Myocyte (in vitro differentiated cells): ENCODE results near the gene SMIM13. TPM values are rescaled to one million over a fixed set of nuclear protein-coding genes. Genes with fewer than 3 reads are reported as not detected.

Experiments used
- DNase-seq: peaks from one replicate; pipeline ENCODE4 v3.0.0-alpha.2; 2012; ENCODE audit warnings: low read depth
- polyA plus RNA-seq: library from polyadenylated mRNA; unstranded; fragments of >200 nt; gene quantifications from one replicate; pipeline ENCODE4 v1.2.1, GENCODE V29; 2012; ENCODE audit warnings: missing spikeins
- total RNA-seq: library from RNA; depleted of rRNA; stranded (reverse); fragments of >200 nt; gene quantifications from 2 replicates; pipeline ENCODE4 v1.2.3, GENCODE V29; 2014

SMIM13 gene
- 20.0 TPM in 2 replicates for total RNA-seq
- polyA plus RNA-seq, result 7.8 TPM

DNA sequence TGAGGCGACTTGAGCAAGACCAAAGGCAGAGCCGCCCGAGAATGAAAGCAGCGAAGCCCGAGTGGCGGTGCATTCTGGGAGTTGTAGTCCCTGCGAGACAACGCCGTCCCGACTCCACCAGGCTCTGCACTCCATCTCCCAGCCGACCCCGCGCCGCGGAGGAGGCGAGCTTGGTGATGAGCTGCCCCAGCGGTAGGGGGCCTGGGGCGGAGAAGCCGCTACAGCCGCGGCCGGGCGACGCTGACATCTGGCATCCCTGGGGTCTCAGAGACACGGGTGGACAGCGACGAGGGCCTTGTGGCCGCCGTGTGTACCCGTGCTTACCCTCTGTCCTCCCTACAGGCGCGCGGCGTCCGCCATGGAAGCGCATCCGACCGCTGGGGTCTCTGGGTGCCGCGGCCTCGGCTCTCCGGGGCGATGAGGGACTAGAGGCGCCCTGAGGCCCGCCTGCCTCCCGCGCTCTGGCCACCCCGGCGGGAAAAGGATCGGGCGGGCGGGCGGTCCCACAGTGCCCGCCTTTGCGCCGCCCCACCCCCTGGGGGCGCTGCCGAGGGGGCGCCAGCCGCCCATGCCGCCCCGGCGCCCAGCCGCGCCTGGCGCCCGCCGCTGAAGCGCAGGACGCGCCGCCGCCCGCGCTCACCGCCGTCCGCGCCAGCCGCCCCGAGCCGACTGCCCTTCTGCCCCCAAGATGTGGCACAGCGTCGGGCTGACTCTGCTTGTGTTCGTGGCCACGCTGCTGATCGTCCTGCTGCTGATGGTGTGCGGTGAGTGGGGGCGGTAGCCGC is at the start of gene SMIM13:
SMIM13 (plus strand) TSS at position 209 of the 785 bp plus-strand sequence; CDS start at position 689, 480 bp downstream.
- peak; percentile 99 for DNase-seq

DNA sequence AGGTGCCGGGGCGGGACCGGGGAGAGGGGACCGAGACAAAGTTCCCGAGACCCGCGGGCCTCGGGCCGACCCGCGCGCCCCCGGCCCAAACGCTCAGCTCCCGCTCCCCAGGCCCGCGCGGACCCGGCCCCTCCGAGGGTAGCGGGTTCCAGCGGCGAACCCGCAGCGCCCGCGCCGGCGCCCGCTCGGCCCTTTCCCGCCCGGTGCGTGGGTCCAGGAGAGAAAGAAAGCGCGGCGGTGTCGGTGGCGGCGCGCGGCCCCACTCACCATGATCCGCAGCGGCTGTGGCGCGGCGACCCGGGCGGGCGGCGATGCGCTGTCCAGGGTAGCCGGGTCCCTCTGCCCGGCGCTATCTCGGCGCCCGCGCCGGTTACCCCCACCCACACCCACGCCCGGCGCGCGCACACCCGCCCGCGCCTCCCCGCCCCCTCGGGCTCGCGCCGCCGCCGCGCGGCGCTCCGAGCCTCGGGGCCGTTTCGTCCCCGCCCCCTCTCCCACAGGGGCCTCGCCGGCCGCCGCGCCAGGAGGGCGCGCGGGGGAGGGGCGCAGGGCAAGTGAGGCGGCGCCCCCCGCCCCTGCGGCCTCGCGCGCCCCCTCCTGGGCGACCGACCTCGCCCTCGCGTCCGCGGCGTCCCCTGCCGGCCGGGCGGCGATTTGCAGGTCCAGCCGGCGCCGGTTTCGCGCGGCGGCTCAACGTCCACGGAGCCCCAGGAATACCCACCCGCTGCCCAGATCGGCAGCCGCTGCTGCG is 49.5 kb upstream of the SMIM13 start, which contains the start of gene ELOVL2:
ELOVL2 (minus strand) TSS at position 345 of the 751 bp plus-strand sequence; CDS start at position 270, 75 bp downstream.
- DNase-seq, result peak; percentile 46

DNA sequence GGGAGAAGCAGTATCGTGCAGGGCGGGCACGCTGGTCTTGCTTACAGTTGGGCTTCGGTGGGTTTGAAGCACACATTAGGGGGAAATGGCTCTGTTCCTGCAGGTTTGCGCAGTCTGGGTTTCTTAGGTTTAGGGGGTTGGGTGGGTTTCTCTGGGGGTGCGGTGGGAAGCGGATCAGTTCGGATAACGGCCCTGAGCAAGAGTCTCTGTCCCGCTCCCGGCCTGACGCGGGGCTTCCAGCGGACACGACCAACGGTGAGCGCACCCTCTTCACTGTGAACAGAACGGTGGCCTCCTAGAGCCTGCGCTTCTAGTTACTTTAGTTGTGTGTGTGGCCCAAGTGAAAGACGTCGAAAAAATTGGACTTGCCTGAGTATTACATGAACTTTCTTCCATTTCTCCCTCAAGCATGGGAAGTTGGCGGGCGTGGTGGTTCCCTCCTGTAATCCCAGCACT is 48.9 kb upstream of the SMIM13 start:
- DNase-seq, result no peak

DNA sequence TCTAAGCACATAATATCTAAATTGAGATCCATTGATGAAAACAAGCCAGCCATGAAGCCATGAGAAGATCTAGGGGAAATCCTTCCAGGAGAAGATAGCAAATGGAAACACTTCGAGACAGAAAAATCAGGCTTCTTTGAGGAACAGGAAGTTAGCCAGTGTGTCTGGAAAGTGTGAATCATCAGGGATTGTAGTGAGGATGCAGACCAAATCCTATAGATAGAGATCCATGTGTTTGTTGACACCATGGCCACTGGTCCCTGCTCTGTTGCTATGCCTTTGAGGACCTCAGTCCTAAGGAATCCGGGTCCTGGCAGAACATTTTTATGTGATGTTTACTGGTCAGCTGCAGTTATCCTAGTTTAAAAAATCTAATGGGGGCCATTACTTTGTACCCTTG is 42.9 kb upstream of the SMIM13 start:
- DNase-seq, result no peak

DNA sequence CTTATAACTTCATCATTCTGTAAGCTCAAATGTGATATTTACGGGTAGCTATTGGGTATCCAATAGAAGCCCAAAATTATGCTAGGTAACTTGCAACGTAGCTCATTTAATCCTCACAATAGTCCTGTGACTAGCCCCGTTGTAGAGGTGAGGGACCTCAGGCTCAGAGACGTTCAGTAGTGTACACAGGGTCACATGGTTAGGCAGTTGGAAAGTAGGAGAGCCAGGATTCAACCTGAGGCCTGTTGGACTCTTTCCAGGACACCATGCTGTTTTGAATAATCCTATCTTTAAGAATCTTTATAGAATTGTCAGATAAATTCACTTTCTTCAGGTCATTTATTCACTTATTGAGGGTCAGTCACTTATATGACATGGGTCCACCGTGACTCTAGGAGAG is 40.3 kb upstream of the SMIM13 start:
- DNase-seq, result no peak

DNA sequence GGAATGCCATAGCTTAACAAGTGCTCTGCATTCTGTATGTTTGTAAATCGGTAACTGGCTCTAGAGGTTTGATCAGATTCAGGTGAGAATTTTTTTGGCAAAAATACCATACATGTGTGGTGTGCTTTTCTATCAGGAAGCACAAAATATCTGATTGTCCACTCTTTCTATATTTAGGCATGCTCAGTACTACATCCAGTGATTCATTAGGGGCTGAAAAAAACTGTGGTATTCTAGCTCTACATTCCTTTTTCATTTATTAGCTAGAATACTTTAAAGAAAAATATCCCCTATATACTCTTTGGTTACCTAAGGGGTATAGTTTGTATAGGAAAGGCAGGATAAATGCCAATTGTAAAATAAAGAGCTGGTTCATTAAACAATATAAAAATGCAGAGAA is 38.9 kb upstream of the SMIM13 start:
- DNase-seq, result no peak

DNA sequence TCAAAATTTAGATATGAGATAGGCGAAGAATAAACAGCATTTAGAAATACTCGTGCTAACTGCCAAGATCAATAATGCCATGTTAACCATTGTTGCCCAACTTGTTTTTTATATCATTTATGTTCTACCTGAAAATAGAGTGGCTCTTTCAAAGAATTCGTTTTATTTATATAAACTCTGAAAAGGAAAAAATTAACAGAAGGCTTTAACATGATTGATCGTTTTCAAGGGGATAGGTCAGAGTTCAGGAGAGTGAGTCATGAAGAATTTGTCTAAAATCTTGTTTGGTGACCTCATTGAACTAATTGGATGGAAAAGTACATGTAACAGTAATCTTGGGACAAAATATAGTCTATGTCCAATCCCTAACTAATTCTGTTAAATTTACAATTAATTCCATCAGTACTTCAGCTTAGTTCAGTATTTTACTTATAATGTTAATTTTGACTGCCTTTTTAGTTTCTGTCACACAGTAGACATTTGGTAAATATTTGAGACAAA is 38.5 kb upstream of the SMIM13 start:
- DNase-seq, result no peak

DNA sequence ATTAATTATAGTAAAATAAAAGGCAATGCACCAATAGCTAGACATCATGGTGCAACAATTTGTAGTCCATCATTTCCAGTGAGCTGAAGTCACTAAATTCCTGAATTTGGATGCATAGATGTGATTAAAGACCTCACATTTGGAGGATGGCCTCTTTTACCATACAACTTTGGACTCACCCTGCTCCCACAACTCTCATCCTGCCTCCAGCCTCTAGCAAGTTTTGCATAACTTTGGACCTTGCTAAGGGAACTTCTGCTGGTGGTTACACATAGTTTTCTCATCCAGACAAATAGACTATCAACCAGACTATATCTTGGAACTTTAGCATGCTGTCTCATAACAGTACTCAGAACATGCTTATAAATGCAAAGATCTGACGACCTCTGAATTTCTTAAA is 36.8 kb upstream of the SMIM13 start:
- DNase-seq, result no peak

DNA sequence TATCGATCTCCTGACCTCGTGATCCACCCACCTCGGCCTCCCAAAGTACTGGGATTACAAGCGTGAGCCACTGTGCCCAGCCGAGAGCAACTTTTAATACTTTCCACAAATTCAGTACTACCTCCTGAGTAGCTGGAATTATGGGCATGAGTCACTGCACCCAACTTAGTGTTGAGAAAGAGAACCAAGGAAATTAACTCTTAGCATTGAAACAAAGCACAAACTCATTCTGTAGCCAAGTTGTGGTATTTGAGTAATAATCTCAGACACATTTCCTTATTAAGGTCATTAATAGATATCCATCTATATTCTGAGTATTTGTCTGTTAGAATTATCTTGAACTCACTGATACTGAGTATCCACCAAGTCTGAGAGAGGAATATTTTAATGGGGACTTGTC is 35.2 kb upstream of the SMIM13 start:
- DNase-seq, result no peak

DNA sequence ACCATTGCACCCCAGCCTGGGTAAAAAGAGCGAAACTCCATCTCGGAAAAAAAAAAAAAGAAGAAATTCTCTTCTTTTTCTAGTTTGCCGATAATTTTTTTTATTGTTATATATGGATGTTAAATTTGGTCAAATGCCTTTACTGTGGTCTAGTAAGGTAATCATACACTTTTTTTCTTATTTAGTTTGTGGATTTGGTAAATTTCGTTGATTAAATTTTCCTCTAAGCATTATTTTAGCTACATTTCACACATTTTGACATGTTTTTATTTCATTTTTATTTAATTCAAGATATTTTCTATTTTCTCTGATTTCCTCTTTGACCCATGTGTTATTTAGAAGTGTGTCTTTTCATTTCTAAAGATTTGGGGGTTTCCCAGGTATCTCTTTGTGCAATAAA is 31.6 kb upstream of the SMIM13 start:
- DNase-seq, result no peak

DNA sequence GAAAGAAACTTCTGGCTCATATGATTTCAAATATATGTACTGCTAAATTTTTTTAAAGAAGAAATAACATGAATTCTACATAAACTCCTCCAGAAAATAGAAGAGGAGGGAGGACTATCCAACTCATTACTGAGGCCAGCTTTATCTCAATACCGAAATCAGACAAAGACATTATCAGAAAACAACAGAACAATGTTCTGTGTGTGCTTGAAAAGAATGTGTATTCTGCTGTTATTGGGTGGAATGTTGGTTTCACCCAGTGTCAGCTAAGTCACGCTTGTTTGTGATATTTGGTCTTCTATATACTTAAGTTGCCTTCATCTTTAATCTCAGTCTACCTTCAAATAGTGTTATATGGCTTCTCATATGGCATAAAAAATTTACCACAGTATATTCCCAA is 30.9 kb upstream of the SMIM13 start:
- DNase-seq, result no peak

DNA sequence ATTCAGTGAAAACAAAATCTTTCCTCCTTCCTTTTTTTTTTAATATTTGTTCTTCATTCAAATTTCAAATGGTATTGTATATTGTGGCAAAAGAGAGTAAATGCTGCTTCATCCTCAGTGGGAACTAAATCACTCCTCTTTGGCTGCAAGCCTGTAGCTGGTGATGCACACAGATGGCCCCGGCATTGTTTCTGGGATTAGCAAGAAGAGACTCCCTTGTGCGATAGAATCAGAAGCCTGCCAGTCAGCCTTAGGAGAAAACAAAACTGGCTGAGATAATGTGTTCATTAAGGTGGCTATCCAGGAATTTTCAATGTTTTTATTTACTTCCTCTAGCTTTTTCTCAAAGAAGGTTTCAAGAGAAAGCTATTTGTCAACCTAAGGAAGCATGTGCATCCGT is 28.8 kb upstream of the SMIM13 start:
- DNase-seq, result peak; percentile 5

DNA sequence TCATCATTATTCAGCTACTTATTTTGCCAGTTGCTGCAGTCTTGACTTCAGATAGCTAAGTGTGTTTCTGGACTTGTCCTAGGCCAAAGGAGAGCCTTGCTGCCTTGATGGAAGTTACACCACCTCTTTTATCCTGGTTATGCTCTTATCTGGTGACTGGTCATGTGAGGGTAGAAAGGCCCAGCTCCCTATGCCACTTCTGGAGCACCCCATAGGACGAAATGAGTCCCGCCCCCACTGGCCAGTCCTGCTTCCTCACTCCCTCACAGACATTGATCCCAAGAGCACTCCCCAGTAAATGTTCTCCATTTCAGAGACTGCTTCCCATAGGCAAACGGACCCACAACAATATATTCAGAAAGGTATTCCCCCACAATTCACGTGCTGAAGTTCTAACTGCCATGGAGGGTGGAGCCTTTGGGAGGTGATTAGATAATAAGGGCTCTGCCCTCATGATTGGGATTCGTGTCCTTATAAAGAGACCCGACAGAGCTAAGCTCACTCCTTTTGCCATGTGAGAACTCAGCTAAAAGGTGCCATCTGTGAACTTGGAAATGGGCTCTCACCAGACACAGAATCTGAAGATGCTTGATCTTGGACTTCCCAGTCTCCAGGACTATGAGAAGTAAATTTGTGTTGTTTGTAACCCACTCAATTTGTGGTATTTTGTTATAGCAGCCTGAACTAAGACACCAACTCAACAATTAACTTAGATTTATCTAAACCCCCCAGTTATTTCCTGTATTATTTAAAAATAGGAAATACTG is 28.0 kb upstream of the SMIM13 start:
- no peak for DNase-seq

DNA sequence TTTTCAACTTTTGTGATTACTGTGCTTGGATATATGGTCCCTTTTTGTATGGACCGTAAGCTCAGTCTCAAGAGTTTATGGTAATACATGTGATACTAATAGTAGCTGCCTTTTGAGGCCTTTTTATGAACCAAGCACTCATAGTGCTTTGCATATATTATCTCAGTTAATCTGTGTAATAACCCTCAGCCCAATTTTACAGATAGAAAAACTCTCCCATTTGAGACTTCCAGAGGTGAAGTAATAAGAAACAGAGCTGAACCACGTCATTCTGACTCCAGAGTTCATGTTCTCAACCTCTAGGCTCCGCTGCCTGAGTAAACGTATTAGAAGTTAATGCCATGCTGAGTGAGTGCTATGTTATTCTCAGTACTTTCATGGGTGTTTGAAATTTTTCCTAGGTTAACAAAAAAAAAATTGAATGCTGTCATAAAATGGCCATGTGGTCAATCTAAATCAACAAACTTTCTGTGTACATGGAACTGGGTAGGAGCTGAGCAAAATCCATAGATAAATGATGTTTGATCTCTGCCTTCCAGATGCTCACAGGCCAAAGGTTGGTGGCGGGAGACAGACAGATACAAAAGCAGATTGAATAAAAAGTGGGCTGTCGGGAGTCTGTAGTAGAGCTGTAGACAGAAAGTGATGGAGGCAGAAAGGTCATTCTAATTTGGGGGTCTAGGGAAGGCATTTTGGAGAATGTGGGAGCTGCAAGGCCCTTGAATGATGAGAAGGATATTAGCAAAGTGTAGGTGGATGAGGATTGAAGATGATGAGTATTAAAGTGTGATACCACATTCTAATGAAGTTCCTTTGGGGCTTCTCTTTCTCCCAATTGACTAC is 26.9 kb upstream of the SMIM13 start:
- DNase-seq, result no peak

DNA sequence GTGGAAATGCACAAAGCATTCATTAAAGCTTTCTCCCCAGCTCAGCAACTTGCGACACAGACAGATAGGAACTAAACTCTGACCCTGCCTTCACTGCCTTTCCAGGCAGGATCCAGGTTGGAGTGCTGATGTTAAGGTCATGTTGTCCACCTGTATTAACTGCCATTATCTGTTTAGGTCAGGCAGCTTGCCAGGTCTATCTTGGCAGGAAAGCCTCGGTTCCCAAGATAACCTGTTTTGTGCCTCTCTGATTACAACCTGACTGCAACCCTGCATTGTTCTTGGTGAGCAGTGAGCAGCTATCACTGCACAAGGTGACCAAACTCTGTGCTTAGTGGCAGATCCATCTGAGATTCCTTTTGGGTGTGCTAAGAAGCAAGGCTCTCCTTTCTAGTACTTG is 26.3 kb upstream of the SMIM13 start:
- DNase-seq, result no peak

DNA sequence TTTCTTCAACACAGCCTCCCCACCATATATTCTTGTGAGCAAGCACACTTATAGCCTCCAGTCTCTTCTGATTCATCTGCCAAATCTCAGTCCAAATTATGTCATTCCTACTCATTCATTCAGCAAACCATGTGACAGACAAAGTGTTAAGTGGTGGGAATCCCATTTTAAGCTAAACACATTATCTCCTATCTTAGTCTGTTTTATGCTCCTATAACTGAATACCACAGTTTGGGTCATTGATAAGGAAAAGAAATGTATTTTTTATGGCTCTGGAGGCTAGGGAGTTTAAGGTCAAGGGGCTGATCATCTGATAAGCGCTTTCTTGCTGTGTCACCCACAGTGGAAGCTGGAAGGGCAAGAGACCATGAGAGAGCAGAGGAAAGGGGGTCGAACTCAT is 23.9 kb upstream of the SMIM13 start:
- no peak for DNase-seq

DNA sequence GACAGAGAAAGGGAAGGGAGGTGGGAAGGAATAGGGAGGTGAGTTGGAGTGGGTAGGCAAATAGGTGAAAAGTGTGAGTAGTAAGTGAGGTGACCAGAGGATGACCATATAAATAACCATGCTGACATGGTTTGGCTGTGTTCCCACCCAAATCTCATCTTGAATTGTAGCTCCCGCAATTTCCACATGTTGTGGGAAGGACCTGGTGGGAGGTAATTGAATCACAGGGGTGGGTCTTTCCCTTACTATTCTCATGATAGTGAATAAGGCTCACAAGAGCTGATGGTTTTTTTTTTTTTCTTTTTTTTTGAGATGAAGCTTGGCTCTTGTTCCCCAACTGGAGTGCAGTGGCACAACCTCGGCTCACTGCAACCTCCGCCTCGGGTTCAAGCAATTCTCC is 21.5 kb upstream of the SMIM13 start:
- no peak for DNase-seq

DNA sequence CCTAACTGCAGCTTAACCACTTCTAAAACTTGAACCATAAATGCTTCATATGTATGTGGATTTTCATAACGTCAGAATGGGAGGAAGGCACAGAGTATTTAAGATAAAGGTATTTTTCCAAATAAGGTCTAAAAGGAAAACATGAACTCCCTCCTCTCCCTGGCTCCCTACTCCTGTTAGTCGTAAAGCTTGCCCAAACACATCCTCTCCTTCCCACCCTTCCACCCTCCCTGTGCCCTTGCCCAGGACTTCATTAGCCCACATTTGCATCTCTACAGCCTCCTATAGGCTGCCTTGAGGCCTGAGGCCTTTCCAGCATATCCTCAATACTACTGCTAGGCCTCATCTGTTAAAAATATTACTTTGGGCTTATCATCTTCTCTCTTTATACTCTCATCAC is 17.1 kb upstream of the SMIM13 start:
- DNase-seq, result no peak

DNA sequence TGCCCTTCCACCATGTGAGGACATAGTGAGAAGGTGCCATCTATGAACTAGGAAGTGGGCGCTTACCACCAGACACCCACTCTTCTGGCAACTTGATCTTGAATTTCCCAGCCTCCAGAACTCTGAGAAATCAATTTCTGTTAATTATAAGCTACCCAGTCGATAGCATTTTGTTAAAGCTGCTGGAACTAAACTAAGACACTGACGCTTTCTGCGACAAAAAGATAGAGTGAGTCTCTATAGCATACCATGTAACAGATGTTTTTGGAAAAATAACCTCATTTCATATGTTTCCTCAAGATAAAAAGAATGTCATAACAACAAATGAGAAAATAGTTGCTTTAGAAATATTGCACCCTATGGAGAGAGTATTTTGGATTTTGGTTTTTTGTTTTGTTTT is 15.4 kb upstream of the SMIM13 start:
- no peak for DNase-seq

DNA sequence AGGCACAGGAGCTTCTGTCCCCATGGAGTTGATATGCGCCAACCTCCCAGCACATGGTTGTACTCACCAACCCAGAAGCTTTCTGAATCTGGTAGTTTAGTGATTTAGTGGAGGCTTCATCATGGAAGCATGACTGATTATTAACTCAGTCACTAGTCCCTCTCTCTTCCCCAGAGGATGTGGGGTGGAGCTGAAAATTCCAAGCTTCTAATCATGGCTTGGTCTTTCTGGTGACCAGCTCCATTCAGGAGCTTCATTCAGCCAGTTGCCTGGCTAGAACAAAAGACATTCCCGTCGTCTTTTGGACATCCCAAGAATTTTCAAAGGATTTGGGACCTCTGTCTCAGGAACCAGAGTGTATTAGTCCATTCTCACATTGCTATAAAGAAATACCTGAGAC is 13.3 kb upstream of the SMIM13 start:
- no peak for DNase-seq

DNA sequence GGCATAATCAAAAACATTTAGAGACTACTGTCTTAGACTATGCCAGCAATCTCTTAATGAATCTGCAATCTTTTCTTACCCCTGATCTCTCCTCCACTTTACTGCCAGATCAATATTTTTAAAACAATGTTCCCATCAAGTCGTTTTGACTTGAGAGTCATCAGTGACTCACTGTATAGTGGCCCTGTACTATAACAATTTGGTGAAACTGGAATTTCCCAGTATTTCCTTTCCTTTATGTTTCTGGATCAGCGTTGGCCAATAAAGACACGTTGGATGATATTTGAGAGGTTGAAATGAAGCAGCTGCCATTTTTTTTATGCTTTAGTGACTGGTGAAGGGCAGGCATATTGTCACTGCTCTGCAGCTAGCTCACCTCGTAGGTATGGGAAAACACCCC is 10.1 kb upstream of the SMIM13 start:
- DNase-seq, result no peak
